DND-41 (cell line): ENCODE results near the gene GTF2IRD1.

Experiments
- EZH2 ChIP-seq: IDR thresholded peaks from 3 replicates; pipeline ENCODE4 v1.6.1; 2012; ENCODE audit warnings: borderline replicate concordance, low read depth, mild to moderate bottlenecking, moderate library complexity, low read length, inconsistent platforms; ENCODE audit not compliant: severe bottlenecking
- TF ChIP-seq, protein P1 (sequence below): IDR thresholded peaks from 2 replicates; pipeline ENCODE4 v1.5.1; 2012; ENCODE audit warnings: borderline replicate concordance, low read length, moderate library complexity, mild to moderate bottlenecking; ENCODE audit not compliant: poor library complexity, severe bottlenecking; ENCODE audit errors: extremely low read depth

- TF ChIP-seq, protein P1, sequence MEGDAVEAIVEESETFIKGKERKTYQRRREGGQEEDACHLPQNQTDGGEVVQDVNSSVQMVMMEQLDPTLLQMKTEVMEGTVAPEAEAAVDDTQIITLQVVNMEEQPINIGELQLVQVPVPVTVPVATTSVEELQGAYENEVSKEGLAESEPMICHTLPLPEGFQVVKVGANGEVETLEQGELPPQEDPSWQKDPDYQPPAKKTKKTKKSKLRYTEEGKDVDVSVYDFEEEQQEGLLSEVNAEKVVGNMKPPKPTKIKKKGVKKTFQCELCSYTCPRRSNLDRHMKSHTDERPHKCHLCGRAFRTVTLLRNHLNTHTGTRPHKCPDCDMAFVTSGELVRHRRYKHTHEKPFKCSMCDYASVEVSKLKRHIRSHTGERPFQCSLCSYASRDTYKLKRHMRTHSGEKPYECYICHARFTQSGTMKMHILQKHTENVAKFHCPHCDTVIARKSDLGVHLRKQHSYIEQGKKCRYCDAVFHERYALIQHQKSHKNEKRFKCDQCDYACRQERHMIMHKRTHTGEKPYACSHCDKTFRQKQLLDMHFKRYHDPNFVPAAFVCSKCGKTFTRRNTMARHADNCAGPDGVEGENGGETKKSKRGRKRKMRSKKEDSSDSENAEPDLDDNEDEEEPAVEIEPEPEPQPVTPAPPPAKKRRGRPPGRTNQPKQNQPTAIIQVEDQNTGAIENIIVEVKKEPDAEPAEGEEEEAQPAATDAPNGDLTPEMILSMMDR = no peak
- TF ChIP-seq EZH2 = no peak
These were observed 24.5 kb upstream of the GTF2IRD1 start for GRCh38 chr7:74429153-74429747.
